Upper lobe of left lung (tissue), 6 donors: ENCODE data around the gene MYO15A. TPM values are rescaled to one million over a fixed set of nuclear protein-coding genes. Genes with fewer than 3 reads are reported as not detected.
"Not testable (repeated sequence)": the region's sequence is repeated elsewhere in the genome, so short reads cannot be mapped to it uniquely, and the experiment has no call there.

Experiments
- ATAC-seq, 2 donors: fragments of 200-7000 bp; cut with Tn5 transposase; one replicate each; pipeline ENCODE4 v1.9.1; 2022; ENCODE audit warnings: mild to moderate bottlenecking in 2 of 2, moderate library complexity in 2 of 2; ENCODE audit not compliant: low FRiP score in 2 of 2
- DNase-seq, 2 donors: peaks; one replicate each; pipeline ENCODE4 v3.0.0-alpha.2; 2019 to 2020
- H3K27ac ChIP-seq, 4 donors: fragments of 200-600 bp; sonication (generic); one replicate each; pipeline ENCODE4 v1.5.1; 2016 to 2019
- H3K27me3 ChIP-seq, 4 donors: fragments of 200-600 bp; sonication (generic); one replicate each; pipeline ENCODE4 v1.5.1; 2017 to 2019
- H3K36me3 ChIP-seq, 4 donors: fragments of 200-600 bp; sonication (generic); one replicate each; pipeline ENCODE4 v1.5.1; 2016 to 2019
- H3K4me1 ChIP-seq, 4 donors: fragments of 200-600 bp; sonication (generic); one replicate each; pipeline ENCODE4 v1.5.1; 2018 to 2019
- H3K4me3 ChIP-seq, 4 donors: fragments of 200-600 bp; sonication (generic); one replicate each; pipeline ENCODE4 v1.5.1; 2017 to 2019; ENCODE audit warnings: mild to moderate bottlenecking in 2 of 4, moderate library complexity in 1 of 4
- H3K9me3 ChIP-seq, 4 donors: fragments of 200-600 bp; sonication (generic); one replicate each; pipeline ENCODE4 v1.5.1; 2018 to 2019
- EP300 ChIP-seq, 4 donors: sonication (generic); formaldehyde crosslinking; IDR thresholded peaks; one replicate each; pipeline ENCODE4 v1.5.1; 2017; ENCODE audit warnings: antibody characterized with exemption in 4 of 4, control low read depth in 2 of 4
- POLR2A ChIP-seq, 4 donors: fragments of 450-650 bp; IDR thresholded peaks; one replicate each; pipeline ENCODE4 v1.5.1; 2016 to 2017; ENCODE audit warnings: antibody characterized with exemption in 4 of 4, mild to moderate bottlenecking in 2 of 4
- POLR2AphosphoS5 ChIP-seq, 2 donors: sonication (generic); formaldehyde crosslinking; IDR thresholded peaks; one replicate each; pipeline ENCODE4 v1.5.1; 2017; ENCODE audit warnings: antibody characterized with exemption in 2 of 2
- WGBS, 2 donors: methylation state at CpG; one replicate each; pipeline ENCODE4 v1.1.5; 2017 to 2018; 5-methylcytosine and 5-hydroxymethylcytosine counted together
- total RNA-seq, 6 donors: library from RNA; depleted of rRNA in 4 of 6; stranded (reverse); fragments of >200 nt in 4 of 6; gene quantifications; one replicate each; pipeline versions ENCODE4 v1.1.0 to v1.2.1, GENCODE V29; 2016 to 2021
- TF ChIP-seq, protein P1 (sequence below), 6 experiments: fragments of 450-650 bp in 4 of 6; fragments of 200-600 bp in 2 of 6; sonication (generic) in 2 of 6; IDR thresholded peaks; one replicate each; pipeline ENCODE4 v1.5.1; 2016 to 2019; ENCODE audit warnings: antibody characterized with exemption in 6 of 6
- donor health status: DM: no; HTN: no; CAD: no; lungs with moderate emphysema.
- donor health status: DM: no; HTN: yes; CAD: no; lungs with severe emphysema.

The MYO15A gene
- total RNA-seq, 6 donors from 2014 or later, result 2.0 to 9.4 (median 3.9) TPM

DNA sequence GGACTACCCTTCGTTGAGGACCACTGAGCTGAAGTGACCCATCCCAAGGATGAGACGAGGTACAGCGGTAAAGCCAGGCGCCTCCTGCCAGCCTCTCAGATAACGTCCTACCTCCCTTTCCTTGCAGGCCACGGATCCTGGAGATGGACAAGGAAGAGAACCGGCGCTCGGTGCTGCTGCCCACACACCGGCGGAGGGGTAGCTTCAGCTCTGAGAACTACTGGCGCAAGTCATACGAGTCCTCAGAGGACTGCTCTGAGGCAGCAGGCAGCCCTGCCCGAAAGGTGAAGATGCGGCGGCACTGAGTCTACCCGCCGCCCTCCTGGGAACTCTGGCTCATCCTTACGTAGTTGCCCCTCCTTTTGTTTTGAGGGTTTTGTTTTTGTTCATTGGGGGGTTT, 99.5 kb downstream of the MYO15A start:
- H3K9me3 ChIP-seq, result no peaks in the 10 kb centered on the region
- TF ChIP-seq EP300 (IDR thresholded peaks at IDR 0.05), result no peak
- no peak for TF ChIP-seq POLR2A (IDR thresholded peaks at IDR 0.05)
- TF ChIP-seq POLR2AphosphoS5 (IDR thresholded peaks at IDR 0.05), result no peak
- TF ChIP-seq, protein P1, sequence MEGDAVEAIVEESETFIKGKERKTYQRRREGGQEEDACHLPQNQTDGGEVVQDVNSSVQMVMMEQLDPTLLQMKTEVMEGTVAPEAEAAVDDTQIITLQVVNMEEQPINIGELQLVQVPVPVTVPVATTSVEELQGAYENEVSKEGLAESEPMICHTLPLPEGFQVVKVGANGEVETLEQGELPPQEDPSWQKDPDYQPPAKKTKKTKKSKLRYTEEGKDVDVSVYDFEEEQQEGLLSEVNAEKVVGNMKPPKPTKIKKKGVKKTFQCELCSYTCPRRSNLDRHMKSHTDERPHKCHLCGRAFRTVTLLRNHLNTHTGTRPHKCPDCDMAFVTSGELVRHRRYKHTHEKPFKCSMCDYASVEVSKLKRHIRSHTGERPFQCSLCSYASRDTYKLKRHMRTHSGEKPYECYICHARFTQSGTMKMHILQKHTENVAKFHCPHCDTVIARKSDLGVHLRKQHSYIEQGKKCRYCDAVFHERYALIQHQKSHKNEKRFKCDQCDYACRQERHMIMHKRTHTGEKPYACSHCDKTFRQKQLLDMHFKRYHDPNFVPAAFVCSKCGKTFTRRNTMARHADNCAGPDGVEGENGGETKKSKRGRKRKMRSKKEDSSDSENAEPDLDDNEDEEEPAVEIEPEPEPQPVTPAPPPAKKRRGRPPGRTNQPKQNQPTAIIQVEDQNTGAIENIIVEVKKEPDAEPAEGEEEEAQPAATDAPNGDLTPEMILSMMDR (IDR thresholded peaks at IDR 0.05), result no peak
- no peak overlapping the region for H3K4me3 ChIP-seq
- DNase-seq (no peak), ATAC-seq (no peak)
- H3K4me1 ChIP-seq, result no peaks in the 10 kb centered on the region
- no peak overlapping the region for H3K27ac ChIP-seq
- H3K27me3 ChIP-seq, result no peaks in the 10 kb centered on the region
- H3K36me3 ChIP-seq, result peaks cover 40 to 75% (median 61%) of the 10 kb centered on the region in 4 donors
- 90 to 94% methylated on average over 19 of the region's 19 CpGs for WGBS, 2 donors

DNA sequence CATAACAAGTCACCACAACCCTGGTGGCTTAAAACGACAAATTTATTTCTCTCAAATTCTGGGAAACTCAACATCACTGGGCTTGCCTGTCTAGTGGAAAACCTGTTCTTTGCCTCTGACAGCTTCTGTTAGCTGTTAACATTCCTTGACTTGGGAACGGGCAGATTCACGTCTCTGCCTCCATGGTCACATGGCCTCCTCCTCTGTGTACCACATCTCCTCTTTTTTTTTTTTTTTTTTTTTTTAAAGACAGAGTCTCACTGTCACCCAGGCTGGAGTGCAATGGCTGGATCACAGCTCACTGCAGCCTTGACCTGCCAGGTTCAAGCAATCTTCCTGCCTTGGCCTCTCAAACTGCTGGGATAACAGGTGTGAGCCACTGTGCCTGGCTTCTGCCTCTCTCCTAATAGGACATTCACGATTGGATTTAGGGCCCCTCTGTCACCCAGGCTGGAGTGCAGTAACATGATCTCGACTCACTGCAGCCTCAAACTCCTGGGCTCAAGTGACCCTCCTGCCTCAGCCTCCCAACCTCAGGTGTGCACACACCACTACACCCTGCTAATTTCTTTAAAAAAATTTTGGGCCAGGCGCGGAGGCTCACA, 105.2 kb downstream of the MYO15A start:
- Histone ChIP-seq H3K27ac (no peak overlapping the region), H3K27me3 (no peaks in the 10 kb centered on the region), H3K4me1 (peaks cover 0 to 4% (median under 1%) of the 10 kb centered on the region in 4 donors), H3K4me3 (no peak overlapping the region), H3K36me3 (peaks cover 16 to 31% (median 24%) of the 10 kb centered on the region in 4 donors), H3K9me3 (no peaks in the 10 kb centered on the region)
- ATAC-seq, result no peak
- TF ChIP-seq EP300 (IDR thresholded peaks at IDR 0.05) (no peak), POLR2AphosphoS5 (IDR thresholded peaks at IDR 0.05) (no peak)
- TF ChIP-seq, protein P1 (IDR thresholded peaks at IDR 0.05), result no peak
- 76 to 81% methylated on average over 7 of the region's 7 CpGs for WGBS, 2 donors
- DNase-seq, result no peak

DNA sequence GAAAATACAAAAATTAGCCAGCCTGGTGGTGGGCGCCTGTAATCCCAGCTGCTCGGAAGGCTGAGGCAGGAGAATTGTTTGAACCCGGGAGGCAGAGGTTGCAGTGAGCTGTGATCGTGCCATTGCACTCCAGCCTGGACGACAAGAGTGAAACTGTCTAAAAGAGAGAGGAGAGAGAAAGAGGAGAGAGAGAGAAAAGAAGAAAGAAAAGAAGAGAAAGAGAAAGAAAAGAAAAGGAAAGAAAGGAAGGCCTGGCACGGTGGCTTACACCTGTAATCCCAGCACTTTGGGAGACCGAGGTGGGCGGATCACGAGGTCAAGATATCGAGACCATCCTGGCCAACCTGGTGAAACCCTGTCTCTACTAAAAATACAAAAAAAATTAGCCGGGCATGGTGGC, 108.3 kb downstream of the MYO15A start:
- DNase-seq, H3K9me3 ChIP-seq, H3K27ac ChIP-seq, H3K27me3 ChIP-seq, H3K4me3 ChIP-seq, ATAC-seq, H3K36me3 ChIP-seq: not testable (repeated sequence)
- WGBS, 2 donors, result 89 to 90% methylated on average over 11 of the region's 11 CpGs
- peaks cover 0 to 10% (median 7%) of the 10 kb centered on the region in 4 donors for H3K4me1 ChIP-seq

DNA sequence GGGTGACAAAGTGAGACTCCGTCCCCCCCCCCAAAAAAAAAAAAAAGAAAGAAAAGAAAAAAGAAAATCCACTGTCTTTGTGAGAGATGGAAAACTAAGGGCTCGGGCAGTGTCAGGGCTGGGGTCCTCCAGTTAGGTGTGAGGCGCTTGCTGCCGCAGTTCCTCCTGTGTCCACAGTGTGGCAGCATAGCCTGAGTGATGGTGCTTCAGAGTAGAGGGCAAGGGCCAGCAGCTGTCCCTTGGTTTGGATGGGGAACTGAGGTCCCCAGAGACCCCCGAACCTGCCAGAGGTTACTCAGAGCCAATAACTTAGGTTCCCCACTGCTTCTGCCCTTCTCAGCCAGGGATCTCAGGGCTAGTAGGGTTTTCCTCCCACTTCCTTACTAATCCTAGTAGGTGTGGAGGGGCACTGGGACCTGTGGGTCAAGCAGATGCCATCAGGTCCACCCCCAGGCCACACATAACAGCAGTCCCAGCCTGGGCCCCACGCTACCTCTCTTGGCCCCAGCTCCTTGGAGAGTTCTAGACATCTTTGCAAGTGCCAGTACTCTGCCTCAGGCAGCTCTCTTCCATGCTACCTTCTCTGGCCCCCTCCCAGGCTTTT, 109.0 kb downstream of the MYO15A start:
- Histone ChIP-seq H3K27ac (no peak overlapping the region), H3K36me3 (no peaks in the 10 kb centered on the region), H3K27me3 (no peaks in the 10 kb centered on the region), H3K4me1 (peaks cover 0 to 10% (median 7%) of the 10 kb centered on the region in 4 donors), H3K9me3 (no peaks in the 10 kb centered on the region), H3K4me3 (no peak overlapping the region)
- TF ChIP-seq, protein P1 (IDR thresholded peaks at IDR 0.05), result peak; percentile 75 to 95 (median 88)
- no peak for TF ChIP-seq POLR2A (IDR thresholded peaks at IDR 0.05)
- 5 to 9% methylated on average over 5 to 6 of the region's 6 CpGs for WGBS, 2 donors
- ATAC-seq (peak; percentile 90 to 92), DNase-seq (peak in 1 of 2 donors; percentile 77)

DNA sequence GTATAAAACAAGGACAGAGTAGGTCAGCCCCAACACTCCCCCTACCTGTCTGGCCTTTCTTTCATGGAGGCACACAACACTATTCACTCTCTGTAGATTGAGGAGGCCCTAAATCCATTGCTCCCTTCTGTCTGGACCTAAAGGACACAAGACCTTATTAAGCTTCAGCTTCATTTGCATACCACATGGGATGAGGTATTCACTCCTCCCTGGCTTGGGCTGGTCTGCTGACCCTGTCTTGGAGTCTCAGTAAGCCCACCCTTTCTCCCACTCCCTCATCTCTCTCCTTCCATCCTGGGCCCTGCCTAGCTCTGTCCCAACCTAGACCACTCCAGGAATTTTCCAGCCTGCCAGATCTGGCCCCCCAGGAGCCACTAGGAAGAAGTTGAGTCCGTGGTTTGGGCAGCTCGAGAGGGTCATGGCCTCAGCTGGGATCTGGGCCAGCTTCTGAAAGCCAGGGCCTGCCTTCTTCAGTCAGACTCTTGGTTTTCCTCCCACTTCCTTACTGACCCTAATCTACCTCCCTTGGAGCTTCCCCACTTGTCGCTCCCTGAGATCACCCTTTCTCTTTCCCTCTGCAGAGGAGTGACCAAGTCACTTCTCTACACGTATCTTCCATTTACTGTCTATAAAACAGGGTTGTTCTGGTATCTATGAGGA, 110.3 kb downstream of the MYO15A start:
- WGBS, 2 donors, result 27 to 33% methylated on average over 4 of the region's 4 CpGs
- H3K27me3 ChIP-seq, result no peaks in the 10 kb centered on the region
- H3K4me3 ChIP-seq, result no peak overlapping the region
- ATAC-seq, result peak in 1 of 2 donors; percentile 47
- no peak for DNase-seq
- TF ChIP-seq POLR2A (IDR thresholded peaks at IDR 0.05) (no peak), EP300 (IDR thresholded peaks at IDR 0.05) (no peak), POLR2AphosphoS5 (IDR thresholded peaks at IDR 0.05) (no peak)
- TF ChIP-seq, protein P1 (IDR thresholded peaks at IDR 0.05), result no peak
- no peaks in the 10 kb centered on the region for H3K36me3 ChIP-seq
- H3K9me3 ChIP-seq, result no peaks in the 10 kb centered on the region
- no peak overlapping the region for H3K27ac ChIP-seq
- H3K4me1 ChIP-seq, result peaks cover 0 to 10% (median 7%) of the 10 kb centered on the region in 4 donors
